OCI-LY1 (cell line): ENCODE results near the gene PRXL2A.

Experiments used
- EZH2 ChIP-seq: fragments of 200-600 bp; sonication (generic), shearing (Covaris generic); IDR thresholded peaks from 2 replicates; pipeline ENCODE4 v1.8.0; 2017; ENCODE audit warnings: borderline replicate concordance, mixed run types, mild to moderate bottlenecking, antibody characterized with exemption, low read length, moderate library complexity, mixed read lengths
- TF ChIP-seq, protein P1 (sequence below): fragments of 200-600 bp; sonication (generic), shearing (Covaris generic); IDR thresholded peaks from 2 replicates; pipeline ENCODE4 v1.5.1; 2017; ENCODE audit warnings: mild to moderate bottlenecking, antibody characterized with exemption, low read length, moderate library complexity, mixed read lengths

DNA sequence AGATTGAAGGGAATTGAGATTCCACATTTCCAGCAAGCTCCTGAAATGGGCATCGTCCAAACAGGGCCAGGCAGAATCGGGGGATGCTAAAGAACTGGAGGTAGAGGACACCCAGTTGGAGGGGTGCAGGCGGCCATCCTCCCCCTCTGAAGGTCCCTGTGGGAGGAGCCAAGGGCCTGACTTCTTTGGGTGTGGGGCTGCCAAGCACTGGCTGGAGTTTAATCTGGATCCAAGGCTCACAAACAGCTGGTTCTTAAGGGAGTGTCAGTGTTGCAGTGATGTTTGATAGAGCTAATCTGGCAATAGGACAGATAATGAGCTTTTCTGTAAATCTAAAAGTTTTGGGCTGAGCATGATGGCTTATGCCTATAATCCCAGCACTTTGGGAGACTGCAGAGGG lies 66.6 kb downstream of the PRXL2A start:
- TF ChIP-seq, protein P1, sequence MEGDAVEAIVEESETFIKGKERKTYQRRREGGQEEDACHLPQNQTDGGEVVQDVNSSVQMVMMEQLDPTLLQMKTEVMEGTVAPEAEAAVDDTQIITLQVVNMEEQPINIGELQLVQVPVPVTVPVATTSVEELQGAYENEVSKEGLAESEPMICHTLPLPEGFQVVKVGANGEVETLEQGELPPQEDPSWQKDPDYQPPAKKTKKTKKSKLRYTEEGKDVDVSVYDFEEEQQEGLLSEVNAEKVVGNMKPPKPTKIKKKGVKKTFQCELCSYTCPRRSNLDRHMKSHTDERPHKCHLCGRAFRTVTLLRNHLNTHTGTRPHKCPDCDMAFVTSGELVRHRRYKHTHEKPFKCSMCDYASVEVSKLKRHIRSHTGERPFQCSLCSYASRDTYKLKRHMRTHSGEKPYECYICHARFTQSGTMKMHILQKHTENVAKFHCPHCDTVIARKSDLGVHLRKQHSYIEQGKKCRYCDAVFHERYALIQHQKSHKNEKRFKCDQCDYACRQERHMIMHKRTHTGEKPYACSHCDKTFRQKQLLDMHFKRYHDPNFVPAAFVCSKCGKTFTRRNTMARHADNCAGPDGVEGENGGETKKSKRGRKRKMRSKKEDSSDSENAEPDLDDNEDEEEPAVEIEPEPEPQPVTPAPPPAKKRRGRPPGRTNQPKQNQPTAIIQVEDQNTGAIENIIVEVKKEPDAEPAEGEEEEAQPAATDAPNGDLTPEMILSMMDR: no peak
- TF ChIP-seq EZH2: no peak
